GM21447 (cell line): ENCODE measurements around the gene GOPC.

Experiments used
- ATAC-seq: cut with Tn5 transposase; IDR thresholded peaks from one replicate; pipeline ENCODE4 v1.9.1; 2021; ENCODE audit not compliant: unreplicated experiment

Gene GOPC

GRCh38 chr6:117550078-117550600 is 52.2 kb downstream of the GOPC start:
- no peak for ATAC-seq

- peak; percentile 26 for ATAC-seq
Measured at GRCh38 chr6:117549611-117550010, 52.7 kb downstream of the GOPC start.

GRCh38 chr6:117548797-117549301 is 53.5 kb downstream of the GOPC start:
- ATAC-seq: no peak

GRCh38 chr6:117547688-117548621 is 54.4 kb downstream of the GOPC start:
- ATAC-seq: peak; percentile 57

- no peak for ATAC-seq
Measured at GRCh38 chr6:117546674-117547073, 55.6 kb downstream of the GOPC start.

- ATAC-seq: no peak
Measured at GRCh38 chr6:117545161-117545595, 57.1 kb downstream of the GOPC start.

GRCh38 chr6:117544716-117545115 is 57.6 kb downstream of the GOPC start:
- ATAC-seq: no peak

- ATAC-seq: no peak
Measured at GRCh38 chr6:117542493-117542892, 59.8 kb downstream of the GOPC start.

- no peak for ATAC-seq
Measured at GRCh38 chr6:117540670-117541069, 61.6 kb downstream of the GOPC start.

- no peak for ATAC-seq
Measured at GRCh38 chr6:117538615-117539014, 63.7 kb downstream of the GOPC start.

GRCh38 chr6:117536317-117536716 is 66.0 kb downstream of the GOPC start:
- ATAC-seq: no peak

GRCh38 chr6:117534974-117535373 is 67.3 kb downstream of the GOPC start:
- no peak for ATAC-seq

GRCh38 chr6:117533775-117534174 is 68.5 kb downstream of the GOPC start:
- ATAC-seq: no peak

GRCh38 chr6:117531809-117532725 is 70.2 kb downstream of the GOPC start:
- ATAC-seq: no peak

GRCh38 chr6:117531346-117531745 is 71.0 kb downstream of the GOPC start:
- no peak for ATAC-seq

GRCh38 chr6:117530467-117531242 is 71.7 kb downstream of the GOPC start:
- ATAC-seq: no peak

- no peak for ATAC-seq
Measured at GRCh38 chr6:117525607-117526006, 76.7 kb downstream of the GOPC start.

- ATAC-seq: no peak
Measured at GRCh38 chr6:117521791-117522502, 80.4 kb downstream of the GOPC start.

- ATAC-seq: no peak
Measured at GRCh38 chr6:117520603-117521395, 81.5 kb downstream of the GOPC start.
